WTC11 (cell line): ENCODE results near the gene CUTC. TPM values are rescaled to one million over a fixed set of nuclear protein-coding genes. Genes with fewer than 3 reads are reported as not detected.

ENCODE experiments used
- ATAC-seq: fragments of 200-7000 bp; cut with Tn5 transposase; 2 replicates; pipeline ENCODE4 v1.10.0; 2021; ENCODE audit warnings: mild to moderate bottlenecking, moderate library complexity
- CTCF ChIA-PET: fragments of 300-600 bp; sonication (Branson Sonifier 250); formaldehyde crosslinking; loops from one replicate; lab custom pipeline; 2021; ENCODE audit warnings: antibody characterized with exemption; lab: Charles Lee
- POLR2A ChIA-PET: fragments of 350-600 bp; sonication (Branson Sonifier 250); formaldehyde crosslinking; loops from one replicate; lab custom pipeline; 2021; ENCODE audit warnings: antibody characterized with exemption; lab: Charles Lee
- DNase-seq: peaks from one replicate; pipeline ENCODE4 v3.0.0; 2021; ENCODE audit warnings: low spot score
- H3K27ac Mint-ChIP-seq: 2 replicates; pipeline ENCODE4 v1.8.0; 2021; ENCODE audit warnings: mixed read lengths
- H3K27me3 Mint-ChIP-seq: 2 replicates; pipeline ENCODE4 v1.8.0; 2021; ENCODE audit warnings: low read depth, mild to moderate bottlenecking, moderate library complexity, mixed read lengths
- H3K36me3 Mint-ChIP-seq: 2 replicates; pipeline ENCODE4 v1.8.0; 2021; ENCODE audit warnings: mixed read lengths
- H3K4me1 Mint-ChIP-seq: 2 replicates; pipeline ENCODE4 v1.8.0; 2022; ENCODE audit warnings: mixed read lengths
- H3K4me3 Mint-ChIP-seq: 2 replicates; pipeline ENCODE4 v1.8.0; 2021; ENCODE audit warnings: mild to moderate bottlenecking, moderate library complexity, mixed read lengths
- H3K9me3 Mint-ChIP-seq: 2 replicates; pipeline ENCODE4 v1.8.0; 2021; ENCODE audit warnings: mixed read lengths
- AR ChIP-seq: fragments of 250-450 bp; sonication (Bioruptor Pico); IDR thresholded peaks from 2 replicates; pipeline ENCODE4 v1.9.0; 2021; ENCODE audit warnings: mild to moderate bottlenecking
- ETV6 ChIP-seq: sonication (generic); formaldehyde crosslinking; IDR thresholded peaks from 2 replicates; pipeline ENCODE4 v1.8.1; 2022; ENCODE audit warnings: mild to moderate bottlenecking, missing genetic modification reagents
- FOXP1 ChIP-seq: sonication (generic); formaldehyde crosslinking; IDR thresholded peaks from 2 replicates; pipeline ENCODE4 v1.8.0; 2022; ENCODE audit warnings: missing genetic modification reagents, mild to moderate bottlenecking, moderate library complexity, borderline replicate concordance
- GABPB1 ChIP-seq: sonication (generic); formaldehyde crosslinking; IDR thresholded peaks from 2 replicates; pipeline ENCODE4 v1.8.1; 2023; ENCODE audit warnings: mild to moderate bottlenecking, missing genetic modification reagents
- GRHL2 ChIP-seq: fragments of 250-450 bp; sonication (Bioruptor Pico); IDR thresholded peaks from 2 replicates; pipeline ENCODE4 v1.8.0; 2022; ENCODE audit warnings: mild to moderate bottlenecking, moderate library complexity; ENCODE audit not compliant: insufficient replicate concordance, severe bottlenecking
- IRF2 ChIP-seq: sonication (generic); formaldehyde crosslinking; IDR thresholded peaks from 2 replicates; pipeline ENCODE4 v1.8.0; 2022; ENCODE audit warnings: low read depth, missing genetic modification reagents, borderline replicate concordance
- MXD4 ChIP-seq: fragments of 250-450 bp; sonication (Bioruptor Pico); IDR thresholded peaks from 2 replicates; pipeline ENCODE4 v1.8.0; 2021; ENCODE audit warnings: mild to moderate bottlenecking, moderate library complexity, borderline replicate concordance
- NFATC4 ChIP-seq: fragments of 250-450 bp; sonication (Bioruptor Pico); IDR thresholded peaks from 2 replicates; pipeline ENCODE4 v1.9.0; 2021; ENCODE audit warnings: mild to moderate bottlenecking
- OVOL2 ChIP-seq: fragments of 250-450 bp; sonication (Bioruptor Pico); IDR thresholded peaks from 2 replicates; pipeline ENCODE4 v1.9.0; 2021; ENCODE audit warnings: mild to moderate bottlenecking, borderline replicate concordance
- PREB ChIP-seq: sonication (generic); formaldehyde crosslinking; IDR thresholded peaks from 2 replicates; pipeline ENCODE4 v1.8.1; 2022; ENCODE audit warnings: mild to moderate bottlenecking, missing genetic modification reagents, moderate library complexity, borderline replicate concordance
- PRRX2 ChIP-seq: fragments of 250-450 bp; sonication (Bioruptor Pico); IDR thresholded peaks from 2 replicates; pipeline ENCODE4 v1.8.0; 2021; ENCODE audit warnings: mild to moderate bottlenecking
- SMAD3 ChIP-seq: sonication (generic); formaldehyde crosslinking; IDR thresholded peaks from 2 replicates; pipeline ENCODE4 v1.8.0; 2022; ENCODE audit warnings: missing genetic modification reagents, mild to moderate bottlenecking, borderline replicate concordance
- TEAD4 ChIP-seq: sonication (generic); formaldehyde crosslinking; IDR thresholded peaks from 2 replicates; pipeline ENCODE4 v1.8.0; 2022; ENCODE audit warnings: mild to moderate bottlenecking, missing genetic modification reagents
- ZNF121 ChIP-seq: sonication (generic); formaldehyde crosslinking; IDR thresholded peaks from 2 replicates; pipeline ENCODE4 v1.8.0; 2023; ENCODE audit warnings: missing genetic modification reagents
- ZNF138 ChIP-seq: sonication (generic); formaldehyde crosslinking; conservative IDR thresholded peaks from 2 replicates; pipeline ENCODE4 v1.8.1; 2022; ENCODE audit warnings: mild to moderate bottlenecking, moderate library complexity, missing genetic modification reagents
- total RNA-seq: library from RNA; stranded (reverse); gene quantifications from 3 replicates; pipeline ENCODE4 v1.2.3, GENCODE V29; 2021
- TF ChIP-seq, protein P1 (sequence below): sonication (generic); formaldehyde crosslinking; IDR thresholded peaks from 2 replicates; pipeline ENCODE4 v1.8.0; 2023; ENCODE audit warnings: mild to moderate bottlenecking, missing genetic modification reagents
- TF ChIP-seq, protein P2 (sequence below): sonication (generic); formaldehyde crosslinking; IDR thresholded peaks from 2 replicates; pipeline ENCODE4 v1.8.0; 2022; ENCODE audit warnings: mild to moderate bottlenecking, missing genetic modification reagents
- TF ChIP-seq, protein P3 (sequence below): fragments of 250-450 bp; sonication (Bioruptor Pico); conservative IDR thresholded peaks from 2 replicates; pipeline ENCODE4 v1.9.0; 2021; ENCODE audit warnings: mild to moderate bottlenecking

CUTC gene
- total RNA-seq, 1 experiment from 2014 or later: 28.6 TPM

DNA sequence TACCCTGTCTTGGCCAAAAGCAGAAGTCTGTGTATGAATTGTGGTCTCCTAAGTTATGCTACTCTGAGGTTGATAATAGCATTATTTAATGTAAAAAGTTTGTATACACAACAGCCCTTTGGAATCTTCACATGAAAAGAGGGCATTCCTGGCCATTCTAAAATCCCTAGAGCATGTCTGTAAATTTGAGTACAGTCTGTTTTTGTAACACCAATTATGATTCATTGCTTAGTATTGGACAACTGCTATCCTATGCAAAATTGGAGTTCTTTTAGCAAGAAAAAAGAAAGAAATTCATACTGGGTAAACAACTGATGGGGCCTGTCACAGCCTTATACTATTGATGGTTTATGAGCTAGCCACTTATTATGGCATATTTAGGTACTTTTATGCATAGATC is 10.2 kb downstream of the CUTC start:
- CTCF ChIA-PET: interaction anchor here (0.7 kb wide), 1 partner anchor 10 kb away, joined by 4 read pairs; the partner anchor contains the start of genes COX15 and CUTC
- H3K36me3 Mint-ChIP-seq: peaks cover 71% of the 10 kb centered on the region

DNA sequence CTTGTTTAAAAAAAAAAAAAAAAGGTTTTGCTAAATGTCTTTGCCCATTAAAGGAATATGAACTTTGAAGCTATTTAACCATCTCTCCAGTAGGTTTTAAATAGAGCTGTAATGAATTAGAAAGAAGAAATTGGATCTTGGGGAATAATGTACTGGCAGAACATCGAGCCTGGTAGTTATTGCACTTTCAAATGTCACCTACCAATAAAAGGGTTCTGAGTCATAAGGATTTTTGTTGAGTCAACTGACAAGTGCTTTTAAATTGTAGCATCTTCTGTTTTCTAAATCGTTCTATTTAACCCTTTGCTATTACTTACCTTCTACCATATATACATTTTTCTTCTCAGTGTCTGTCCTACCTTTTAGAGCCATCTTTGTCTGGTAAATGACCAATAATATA is 10.7 kb downstream of the CUTC start:
- POLR2A ChIA-PET: no interaction called here
- ATAC-seq: no peak
- H3K27me3 Mint-ChIP-seq: no peaks in the 10 kb centered on the region

More for the DNA sequence above, 10.2 kb downstream of the CUTC start:
- Mint-ChIP-seq H3K27ac (no peak overlapping the region), H3K9me3 (peaks cover 15% of the 10 kb centered on the region), H3K27me3 (no peaks in the 10 kb centered on the region), H3K4me3 (no peak overlapping the region), H3K4me1 (no peaks in the 10 kb centered on the region)
- DNase-seq (no peak), ATAC-seq (no peak)
- POLR2A ChIA-PET: no interaction called here
- TF ChIP-seq PRRX2 (CRISPR knock-in tag) (no peak), ETV6 (CRISPR knock-in tag) (no peak), ZNF121 (no peak), MXD4 (no peak), TEAD4 (CRISPR knock-in tag) (no peak), PREB (CRISPR knock-in tag) (no peak), OVOL2 (CRISPR knock-in tag) (no peak), GABPB1 (CRISPR knock-in tag) (no peak), SMAD3 (CRISPR knock-in tag) (no peak), NFATC4 (CRISPR knock-in tag) (no peak)
- TF ChIP-seq, protein P1, sequence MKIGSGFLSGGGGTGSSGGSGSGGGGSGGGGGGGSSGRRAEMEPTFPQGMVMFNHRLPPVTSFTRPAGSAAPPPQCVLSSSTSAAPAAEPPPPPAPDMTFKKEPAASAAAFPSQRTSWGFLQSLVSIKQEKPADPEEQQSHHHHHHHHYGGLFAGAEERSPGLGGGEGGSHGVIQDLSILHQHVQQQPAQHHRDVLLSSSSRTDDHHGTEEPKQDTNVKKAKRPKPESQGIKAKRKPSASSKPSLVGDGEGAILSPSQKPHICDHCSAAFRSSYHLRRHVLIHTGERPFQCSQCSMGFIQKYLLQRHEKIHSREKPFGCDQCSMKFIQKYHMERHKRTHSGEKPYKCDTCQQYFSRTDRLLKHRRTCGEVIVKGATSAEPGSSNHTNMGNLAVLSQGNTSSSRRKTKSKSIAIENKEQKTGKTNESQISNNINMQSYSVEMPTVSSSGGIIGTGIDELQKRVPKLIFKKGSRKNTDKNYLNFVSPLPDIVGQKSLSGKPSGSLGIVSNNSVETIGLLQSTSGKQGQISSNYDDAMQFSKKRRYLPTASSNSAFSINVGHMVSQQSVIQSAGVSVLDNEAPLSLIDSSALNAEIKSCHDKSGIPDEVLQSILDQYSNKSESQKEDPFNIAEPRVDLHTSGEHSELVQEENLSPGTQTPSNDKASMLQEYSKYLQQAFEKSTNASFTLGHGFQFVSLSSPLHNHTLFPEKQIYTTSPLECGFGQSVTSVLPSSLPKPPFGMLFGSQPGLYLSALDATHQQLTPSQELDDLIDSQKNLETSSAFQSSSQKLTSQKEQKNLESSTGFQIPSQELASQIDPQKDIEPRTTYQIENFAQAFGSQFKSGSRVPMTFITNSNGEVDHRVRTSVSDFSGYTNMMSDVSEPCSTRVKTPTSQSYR (CRISPR knock-in tag): no peak
- TF ChIP-seq, protein P2, sequence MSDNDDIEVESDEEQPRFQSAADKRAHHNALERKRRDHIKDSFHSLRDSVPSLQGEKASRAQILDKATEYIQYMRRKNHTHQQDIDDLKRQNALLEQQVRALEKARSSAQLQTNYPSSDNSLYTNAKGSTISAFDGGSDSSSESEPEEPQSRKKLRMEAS (CRISPR knock-in tag): no peak
- TF ChIP-seq, protein P3, sequence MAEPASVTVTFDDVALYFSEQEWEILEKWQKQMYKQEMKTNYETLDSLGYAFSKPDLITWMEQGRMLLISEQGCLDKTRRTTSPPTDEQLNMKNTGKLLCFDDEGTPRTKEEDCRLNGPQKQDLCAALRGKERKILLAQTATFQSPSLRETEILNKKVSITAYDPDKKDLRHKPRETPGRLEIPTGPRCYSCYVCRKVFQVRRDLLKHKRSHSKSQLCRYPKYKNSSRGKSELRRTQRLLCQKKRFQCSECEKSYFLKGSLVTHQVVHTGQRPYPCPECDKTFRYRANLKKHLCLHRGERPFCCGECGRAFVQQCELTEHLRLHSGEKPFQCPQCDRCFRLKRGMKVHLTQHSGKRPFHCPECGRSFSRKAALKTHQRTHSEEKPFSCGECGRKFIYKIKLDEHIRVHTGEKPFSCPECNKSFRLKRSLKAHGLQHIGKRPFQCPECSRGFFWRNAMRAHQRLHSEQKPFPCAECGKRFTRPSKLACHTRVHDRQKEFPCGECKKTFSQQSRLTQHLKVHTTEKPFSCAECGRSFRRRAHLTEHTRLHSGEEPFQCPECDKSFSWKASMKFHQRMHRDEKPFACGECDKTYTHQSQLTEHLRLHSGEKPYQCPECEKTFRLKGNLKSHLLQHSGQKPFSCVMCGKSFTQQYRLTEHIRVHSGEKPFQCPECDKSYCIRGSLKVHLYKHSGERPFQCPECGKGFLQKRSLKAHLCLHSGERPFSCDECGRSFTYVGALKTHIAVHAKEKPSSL (CRISPR knock-in tag): no peak

More for the DNA sequence above, 10.7 kb downstream of the CUTC start:
- H3K9me3 Mint-ChIP-seq: peaks cover 15% of the 10 kb centered on the region
- TF ChIP-seq FOXP1 (CRISPR knock-in tag): no peak
- TF ChIP-seq IRF2 (CRISPR knock-in tag): no peak
- TF ChIP-seq AR (CRISPR knock-in tag): no peak
- TF ChIP-seq GRHL2: no peak
- TF ChIP-seq ZNF138: no peak
- TF ChIP-seq, all 79 proteins: peak for 0
- CTCF ChIA-PET: interaction anchor here (0.7 kb wide), 1 partner anchor 11 kb away, joined by 4 read pairs; the partner anchor contains the start of genes COX15 and CUTC
- no peak overlapping the region for H3K4me3 Mint-ChIP-seq
- no peak for DNase-seq
- H3K27ac Mint-ChIP-seq: no peak overlapping the region
- no peaks in the 10 kb centered on the region for H3K4me1 Mint-ChIP-seq
- H3K36me3 Mint-ChIP-seq: peaks cover 68% of the 10 kb centered on the region
